Smooth muscle cell (in vitro differentiated cells): ENCODE data around the gene PAAF1. TPM values are rescaled to one million over a fixed set of nuclear protein-coding genes. Genes with fewer than 3 reads are reported as not detected.

ENCODE experiments used
- DNase-seq: peaks from one replicate; lab custom pipeline; 2025; ENCODE audit not compliant: unreplicated experiment; lab: John Stamatoyannopoulos, UW
- H2AFZ ChIP-seq: fragments of 200-600 bp; sonication (generic); 2 replicates; pipeline ENCODE4 v1.6.0; 2016; ENCODE audit warnings: antibody characterized with exemption, low read depth, mild to moderate bottlenecking
- H3F3A ChIP-seq: fragments of 200-600 bp; sonication (generic); 2 replicates; pipeline ENCODE4 v1.6.0; 2017; ENCODE audit warnings: antibody characterized with exemption, low read depth
- H3K27ac ChIP-seq: fragments of 200-600 bp; sonication (generic); 2 replicates; pipeline ENCODE4 v1.5.1; 2016; ENCODE audit warnings: low read depth, mild to moderate bottlenecking
- H3K27me3 ChIP-seq: fragments of 200-600 bp; sonication (generic); 2 replicates; pipeline ENCODE4 v1.6.1; 2016; ENCODE audit warnings: low read depth, mild to moderate bottlenecking
- H3K36me3 ChIP-seq: fragments of 200-600 bp; sonication (generic); 2 replicates; pipeline ENCODE4 v1.5.1; 2016; ENCODE audit warnings: low read depth
- H3K4me1 ChIP-seq: fragments of 200-600 bp; sonication (generic); 2 replicates; pipeline ENCODE4 v1.5.1; 2016; ENCODE audit warnings: low read depth
- H3K4me2 ChIP-seq: fragments of 200-600 bp; sonication (generic); 2 replicates; pipeline ENCODE4 v1.6.0; 2016; ENCODE audit warnings: mild to moderate bottlenecking
- H3K4me3 ChIP-seq: fragments of 200-600 bp; sonication (generic); 2 replicates; pipeline ENCODE4 v1.5.1; 2016; ENCODE audit warnings: mild to moderate bottlenecking
- H3K79me2 ChIP-seq: fragments of 200-600 bp; sonication (generic); 2 replicates; pipeline ENCODE4 v1.6.0; 2016; ENCODE audit warnings: low read depth, mild to moderate bottlenecking
- H3K9ac ChIP-seq: fragments of 200-600 bp; sonication (generic); 2 replicates; pipeline ENCODE4 v1.6.0; 2016; ENCODE audit warnings: low read depth
- H3K9me3 ChIP-seq: fragments of 200-600 bp; sonication (generic); replicated peaks from 2 replicates; pipeline ENCODE4 v1.5.1; 2016; ENCODE audit warnings: low read depth
- H4K20me1 ChIP-seq: fragments of 200-600 bp; sonication (generic); 2 replicates; pipeline ENCODE4 v1.6.0; 2016; ENCODE audit warnings: low read depth
- CTCF ChIP-seq: fragments of 200-600 bp; sonication (generic); IDR thresholded peaks from 2 replicates; pipeline ENCODE4 v1.5.1; 2017; ENCODE audit warnings: borderline replicate concordance, mild to moderate bottlenecking, antibody characterized with exemption; ENCODE audit not compliant: insufficient read depth, poor library complexity, severe bottlenecking
- WGBS: methylation state at CpG from one replicate; pipeline ENCODE4 v1.1.7; 2016; ENCODE audit warnings: low lambda C conversion rate; 5-methylcytosine and 5-hydroxymethylcytosine counted together
- polyA plus RNA-seq: library from polyadenylated mRNA; unstranded; fragments of >200 nt; fragmentation: Nextera tagmentation; extraction: Ambion mirVana; gene quantifications from 2 replicates; pipeline ENCODE4 v1.2.1, GENCODE V29; 2016
- total RNA-seq: library from RNA; depleted of rRNA; stranded (reverse); fragments of >200 nt; gene quantifications from 2 replicates; pipeline ENCODE4 v1.2.3, GENCODE V29; 2014

The PAAF1 gene
- total and polyA plus RNA-seq, 2 experiments from 2014 or later = 10.8 to 34.9 TPM

- no peaks in the 10 kb centered on the region for H3K27me3 ChIP-seq
- no peaks in the 10 kb centered on the region for H3F3A ChIP-seq
- no peaks in the 10 kb centered on the region for H3K36me3 ChIP-seq
- no peaks in the 10 kb centered on the region for H3K4me1 ChIP-seq
- no peak overlapping the region for H3K4me2 ChIP-seq
- no peaks in the 10 kb centered on the region for H4K20me1 ChIP-seq
- no peak overlapping the region for H2AFZ ChIP-seq
- H3K4me3 ChIP-seq = no peak overlapping the region
- TF ChIP-seq CTCF = no peak
- no peak overlapping the region for H3K9ac ChIP-seq
- 88% methylated on average over 18 of the region's 18 CpGs for WGBS
- H3K79me2 ChIP-seq = no peaks in the 10 kb centered on the region
- H3K9me3 ChIP-seq = no peaks in the 10 kb centered on the region
- no peak for DNase-seq
- H3K27ac ChIP-seq = no peak overlapping the region
These were observed 81.8 kb downstream of the PAAF1 start for GRCh38 chr11:73958521-73959141.

GRCh38 chr11:73961321-73961720 is 84.5 kb downstream of the PAAF1 start:
- Histone ChIP-seq H3K27ac (no peak overlapping the region), H3K9ac (no peak overlapping the region), H3K4me2 (no peak overlapping the region), H3F3A (no peaks in the 10 kb centered on the region), H3K9me3 (no peaks in the 10 kb centered on the region), H3K4me3 (no peak overlapping the region), H3K4me1 (no peaks in the 10 kb centered on the region), H3K27me3 (no peaks in the 10 kb centered on the region), H3K79me2 (no peaks in the 10 kb centered on the region), H3K36me3 (no peaks in the 10 kb centered on the region), H4K20me1 (no peaks in the 10 kb centered on the region), H2AFZ (no peak overlapping the region)
- no peak for DNase-seq
- TF ChIP-seq CTCF = no peak
- 56% methylated on average over 4 of the region's 4 CpGs for WGBS

GRCh38 chr11:73962101-73962705 is 85.4 kb downstream of the PAAF1 start:
- Histone ChIP-seq H3K4me1 (no peaks in the 10 kb centered on the region), H4K20me1 (no peaks in the 10 kb centered on the region), H3K9ac (no peak overlapping the region), H3K36me3 (no peaks in the 10 kb centered on the region), H3K4me2 (no peak overlapping the region), H3F3A (no peaks in the 10 kb centered on the region), H3K4me3 (no peak overlapping the region), H3K27ac (no peak overlapping the region), H2AFZ (no peak overlapping the region), H3K9me3 (no peaks in the 10 kb centered on the region), H3K27me3 (no peaks in the 10 kb centered on the region), H3K79me2 (no peaks in the 10 kb centered on the region)
- no peak for DNase-seq
- TF ChIP-seq CTCF = no peak
- WGBS = 76% methylated on average over 5 of the region's 7 CpGs

GRCh38 chr11:73963861-73964260 is 87.1 kb downstream of the PAAF1 start:
- WGBS = 76% methylated on average over 8 of the region's 8 CpGs
- H2AFZ ChIP-seq = no peak overlapping the region
- no peak for DNase-seq

More at GRCh38 chr11:73963861-73964260, 87.1 kb downstream of the PAAF1 start:
- Histone ChIP-seq H3K4me2 (no peak overlapping the region), H3K9me3 (no peaks in the 10 kb centered on the region), H3K9ac (no peak overlapping the region), H3K27me3 (no peaks in the 10 kb centered on the region), H3K4me3 (no peak overlapping the region), H4K20me1 (no peaks in the 10 kb centered on the region), H3K4me1 (no peaks in the 10 kb centered on the region), H3K36me3 (no peaks in the 10 kb centered on the region), H3K79me2 (no peaks in the 10 kb centered on the region), H3K27ac (no peak overlapping the region), H3F3A (no peaks in the 10 kb centered on the region)
- TF ChIP-seq CTCF = no peak
